Measurements from ENCODE around the gene APBA2. TPM values are rescaled to one million over a fixed set of nuclear protein-coding genes. Genes with fewer than 3 reads are reported as not detected.
A peak's percentile ranks its signal among the peaks of the same experiment; 100 is the strongest.

APBA2 gene
- total and polyA plus RNA-seq, 2 of the 4 experiments (the other 2 are of a cell fraction), result 21.7 to 33.0 TPM

DNA sequence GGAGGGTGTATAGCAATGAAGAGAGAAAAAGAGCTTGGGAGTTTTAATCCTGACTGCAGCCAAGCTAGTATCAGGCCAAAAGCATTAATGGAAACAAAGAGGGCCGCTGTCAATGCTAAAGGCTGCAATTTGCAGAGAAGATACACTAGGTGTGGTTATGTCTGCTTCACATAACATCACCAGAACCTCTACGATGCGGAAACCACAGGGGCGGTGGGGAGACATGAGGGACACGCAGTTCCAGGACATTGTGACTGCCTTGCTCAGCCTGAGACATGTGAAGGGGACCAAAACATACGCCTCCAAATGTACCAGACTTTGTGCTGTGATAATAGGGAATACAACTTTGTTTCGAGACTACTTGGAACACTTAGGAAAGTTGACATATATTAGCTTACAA, 88.4 kb downstream of the APBA2 start:
- Histone ChIP-seq H4K5ac (ENCODE audit: low read depth, low read length) (no peak overlapping the region), H3K4me1 (ENCODE audit: control insufficient read depth, insufficient read depth, low read length) (peaks cover 12% of the 10 kb centered on the region), H4K91ac (ENCODE audit: insufficient read depth, low read depth, low read length) (peak overlapping the region; percentile 44), H2BK5ac (ENCODE audit: low read depth, low read length, poor library complexity, severe bottlenecking) (no peak overlapping the region), H3K4ac (ENCODE audit: low read depth, low read length) (peak overlapping the region; percentile 36), H3K14ac (replicated peaks; ENCODE audit: low read depth, low read length) (no peak overlapping the region), H4K20me1 (ENCODE audit: insufficient read depth, low read length) (peaks cover 13% of the 10 kb centered on the region; the same call in 1 of the 2 replicates), H3K9me1 (ENCODE audit: insufficient read depth, low read length) (peaks cover 20% of the 10 kb centered on the region), H4K8ac (ENCODE audit: low read depth in 2 of 2, low read length in 2 of 2) (0 out of 4 replicates have a peak overlapping the region, but pooled peaks of 1 of the 2 experiments have one; percentile 6), H3K79me1 (ENCODE audit: low read depth in 1 of 2, low read length in 2 of 2) (peaks cover 16 to 59% of the 10 kb centered on the region in 2 experiments), H3K36me3 (ENCODE audit: control insufficient read depth, insufficient read depth, low read length) (no peaks in the 10 kb centered on the region; the same call in 1 of the 2 replicates), H3K56ac (ENCODE audit: extremely low read depth, insufficient read depth, low read length) (no peak overlapping the region), H2BK120ac (ENCODE audit: low read depth, low read length) (peak overlapping the region; percentile 39; the same call in 1 of the 2 replicates), H3K9ac (ENCODE audit: low read depth, low read length) (no peak overlapping the region), H3K9me3 (ENCODE audit: control insufficient read depth, insufficient read depth, low read length) (no peaks in the 10 kb centered on the region), H2AFZ (replicated peaks; ENCODE audit: low read length, poor library complexity) (no peak overlapping the region), H2AK5ac (ENCODE audit: low read depth, low read length) (peak overlapping the region; percentile 74; the same call in 1 of the 2 replicates), H3K18ac (ENCODE audit: low read depth, low read length) (no peak overlapping the region), H2BK20ac (ENCODE audit: low read depth, low read length) (peak overlapping the region; percentile 39; the same call in 1 of the 2 replicates), H3K4me2 (ENCODE audit: low read depth, low read length) (no peak overlapping the region), H2AK9ac (replicated peaks; ENCODE audit: low read depth, low read length, poor library complexity) (no peak overlapping the region), H3K27me3 (ENCODE audit: control insufficient read depth, insufficient read depth, low read length) (no peaks in the 10 kb centered on the region), H2BK15ac (ENCODE audit: low read depth, low read length) (0 out of 3 replicates have a peak overlapping the region, but pooled peaks have one; percentile 15), H3K23ac (ENCODE audit: low read depth, low read length) (peak overlapping the region; percentile 24; the same call in 1 of the 2 replicates), H3K4me3 (ENCODE audit: insufficient read depth, low read depth, low read length) (no peak overlapping the region), H3K27ac (ENCODE audit: insufficient read depth, low read length) (no peak overlapping the region)
- dilution Hi-C loops (cut with HindIII; ENCODE audit: low sequenced_read_pairs, unreplicated experiment) (no loop called here), in situ Hi-C loops (cut with MboI; ENCODE audit: low sequenced_read_pairs) (loop anchor here (10.0 kb wide), 1 partner anchor 89 kb away; the partner anchor contains the start of gene APBA2), intact Hi-C loops (cut with micrococcal nuclease) (loop anchor here (2.0 kb wide), 1 partner anchor 93 kb away; no protein-coding TSS in a partner anchor)
- CTCF ChIA-PET, result no interaction called here
- WGBS, 2 experiments (ENCODE audit: extremely low coverage in 2 of 2, insufficient read length in 1 of 2), result 100% methylated on average over 1 of the region's 7 CpGs; no CpG with 5 or more reads in 1 of the 2 experiments
- no peak for ATAC-seq (ENCODE audit: low read depth)
- TF ChIP-seq RCOR1 (IDR thresholded peaks at IDR 0.05; ENCODE audit: insufficient replicate concordance, low read length) (no peak), FOS (IDR thresholded peaks at IDR 0.05; ENCODE audit: low read depth, low read length) (no peak), SMC3 (IDR thresholded peaks at IDR 0.05; ENCODE audit: low read depth, low read length) (no peak), RFX5 (IDR thresholded peaks at IDR 0.05; ENCODE audit: low read depth, low read length) (no peak)
- no peak for DNase-seq
- POLR2A ChIA-PET (ENCODE audit: unreplicated experiment), result no interaction called here
- no TSS peak for BruUV-seq (replicated peaks)
